ENCODE results near the gene ZMIZ1. TPM values are rescaled to one million over a fixed set of nuclear protein-coding genes. Genes with fewer than 3 reads are reported as not detected.

Gene ZMIZ1
- total RNA-seq, 6 experiments from 2014 or later, result 38.6 to 60.3 (median 51.2) TPM

DNA sequence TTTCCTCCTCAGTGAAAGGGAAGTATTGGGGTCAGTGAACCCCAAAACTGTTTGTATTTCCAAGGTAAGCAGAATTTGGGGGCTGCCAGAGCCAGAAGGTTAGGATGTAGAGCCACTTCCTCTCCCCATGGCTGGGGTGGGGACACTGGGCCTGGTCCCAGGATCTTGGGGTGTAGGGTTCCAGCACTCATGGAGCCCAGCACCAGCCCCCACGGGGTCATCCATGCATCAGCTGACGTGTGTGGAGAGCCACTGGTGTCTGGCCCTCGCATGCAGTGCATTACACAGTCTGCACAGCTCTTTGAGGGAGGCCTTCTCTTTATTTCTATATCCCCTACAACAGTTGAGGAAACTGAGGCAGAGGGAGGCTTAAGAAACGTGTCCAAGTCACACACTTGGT is 91.4 kb downstream of the ZMIZ1 start:
- Mint-ChIP-seq H3K27me3 (ENCODE audit: insufficient read depth) (peaks cover 9% of the 10 kb centered on the region), H3K36me3 (ENCODE audit: low read depth) (peaks cover 13% of the 10 kb centered on the region; the same call in 1 of the 2 replicates), H3K27ac (peak overlapping the region; percentile 97), H3K4me1 (ENCODE audit: low read depth) (peaks cover 91% of the 10 kb centered on the region), H3K4me3 (peak overlapping the region; percentile 60), H3K9me3 (no peaks in the 10 kb centered on the region)
- TF ChIP-seq, protein P1, sequence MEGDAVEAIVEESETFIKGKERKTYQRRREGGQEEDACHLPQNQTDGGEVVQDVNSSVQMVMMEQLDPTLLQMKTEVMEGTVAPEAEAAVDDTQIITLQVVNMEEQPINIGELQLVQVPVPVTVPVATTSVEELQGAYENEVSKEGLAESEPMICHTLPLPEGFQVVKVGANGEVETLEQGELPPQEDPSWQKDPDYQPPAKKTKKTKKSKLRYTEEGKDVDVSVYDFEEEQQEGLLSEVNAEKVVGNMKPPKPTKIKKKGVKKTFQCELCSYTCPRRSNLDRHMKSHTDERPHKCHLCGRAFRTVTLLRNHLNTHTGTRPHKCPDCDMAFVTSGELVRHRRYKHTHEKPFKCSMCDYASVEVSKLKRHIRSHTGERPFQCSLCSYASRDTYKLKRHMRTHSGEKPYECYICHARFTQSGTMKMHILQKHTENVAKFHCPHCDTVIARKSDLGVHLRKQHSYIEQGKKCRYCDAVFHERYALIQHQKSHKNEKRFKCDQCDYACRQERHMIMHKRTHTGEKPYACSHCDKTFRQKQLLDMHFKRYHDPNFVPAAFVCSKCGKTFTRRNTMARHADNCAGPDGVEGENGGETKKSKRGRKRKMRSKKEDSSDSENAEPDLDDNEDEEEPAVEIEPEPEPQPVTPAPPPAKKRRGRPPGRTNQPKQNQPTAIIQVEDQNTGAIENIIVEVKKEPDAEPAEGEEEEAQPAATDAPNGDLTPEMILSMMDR (IDR thresholded peaks at IDR 0.05), result no peak
- no peak for DNase-seq

DNA sequence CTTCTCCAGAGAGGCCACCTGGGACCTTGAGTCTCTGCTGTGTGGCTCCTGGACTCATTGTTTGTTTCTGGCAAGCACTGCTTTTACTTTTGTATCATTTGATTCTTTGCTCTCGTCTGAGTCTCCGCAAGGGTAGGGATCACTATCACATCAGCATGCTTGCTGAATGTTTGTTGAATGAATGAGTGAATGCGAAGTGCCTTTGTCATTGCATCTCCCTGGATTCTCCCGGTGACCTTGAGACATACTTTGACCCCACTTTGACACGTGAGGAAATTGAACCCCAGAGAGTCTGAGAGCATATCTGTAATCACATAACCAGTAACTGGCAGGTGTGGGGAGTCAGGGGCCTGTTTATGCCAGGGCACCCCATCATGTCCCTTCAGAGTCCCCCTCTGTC is 92.8 kb downstream of the ZMIZ1 start:
- Mint-ChIP-seq H3K36me3 (ENCODE audit: low read depth) (peaks cover 13% of the 10 kb centered on the region; the same call in 1 of the 2 replicates), H3K27me3 (ENCODE audit: insufficient read depth) (peaks cover 9% of the 10 kb centered on the region), H3K9me3 (no peaks in the 10 kb centered on the region), H3K4me3 (no peak overlapping the region; the same call in 1 of the 2 replicates), H3K27ac (peak overlapping the region; percentile 97), H3K4me1 (ENCODE audit: low read depth) (peaks cover 78% of the 10 kb centered on the region)
- DNase-seq, result no peak
- TF ChIP-seq, protein P1 (IDR thresholded peaks at IDR 0.05), result no peak

DNA sequence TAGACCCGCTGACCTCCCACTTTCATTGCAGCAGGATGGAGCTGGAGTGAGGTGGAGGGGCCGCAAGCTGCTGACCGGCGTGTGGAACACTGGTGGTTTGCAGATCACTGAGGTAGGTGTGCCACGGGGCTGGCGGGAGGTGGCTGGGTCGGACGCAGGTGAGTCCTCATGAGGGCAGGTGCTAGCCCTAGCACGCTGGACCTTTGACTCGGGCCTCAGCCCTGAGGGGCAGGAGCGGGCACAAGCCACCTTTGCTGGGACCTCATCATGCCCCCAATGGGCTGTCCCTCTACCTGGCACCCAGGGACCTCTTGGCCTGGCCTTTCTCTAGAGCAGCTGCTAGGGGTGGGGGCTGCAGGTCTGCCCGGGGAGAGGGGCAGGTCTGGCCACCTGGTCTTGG is 93.3 kb downstream of the ZMIZ1 start:
- peaks cover 73% of the 10 kb centered on the region for H3K4me1 Mint-ChIP-seq (ENCODE audit: low read depth)
- H3K36me3 Mint-ChIP-seq (ENCODE audit: low read depth), result peaks cover 15% of the 10 kb centered on the region; the same call in 1 of the 2 replicates
- no peaks in the 10 kb centered on the region for H3K9me3 Mint-ChIP-seq
- DNase-seq, result no peak
- peak overlapping the region; percentile 76 for H3K27ac Mint-ChIP-seq
- TF ChIP-seq, protein P1 (IDR thresholded peaks at IDR 0.05), result no peak
- H3K27me3 Mint-ChIP-seq (ENCODE audit: insufficient read depth), result peaks cover 9% of the 10 kb centered on the region
- no peak overlapping the region for H3K4me3 Mint-ChIP-seq

DNA sequence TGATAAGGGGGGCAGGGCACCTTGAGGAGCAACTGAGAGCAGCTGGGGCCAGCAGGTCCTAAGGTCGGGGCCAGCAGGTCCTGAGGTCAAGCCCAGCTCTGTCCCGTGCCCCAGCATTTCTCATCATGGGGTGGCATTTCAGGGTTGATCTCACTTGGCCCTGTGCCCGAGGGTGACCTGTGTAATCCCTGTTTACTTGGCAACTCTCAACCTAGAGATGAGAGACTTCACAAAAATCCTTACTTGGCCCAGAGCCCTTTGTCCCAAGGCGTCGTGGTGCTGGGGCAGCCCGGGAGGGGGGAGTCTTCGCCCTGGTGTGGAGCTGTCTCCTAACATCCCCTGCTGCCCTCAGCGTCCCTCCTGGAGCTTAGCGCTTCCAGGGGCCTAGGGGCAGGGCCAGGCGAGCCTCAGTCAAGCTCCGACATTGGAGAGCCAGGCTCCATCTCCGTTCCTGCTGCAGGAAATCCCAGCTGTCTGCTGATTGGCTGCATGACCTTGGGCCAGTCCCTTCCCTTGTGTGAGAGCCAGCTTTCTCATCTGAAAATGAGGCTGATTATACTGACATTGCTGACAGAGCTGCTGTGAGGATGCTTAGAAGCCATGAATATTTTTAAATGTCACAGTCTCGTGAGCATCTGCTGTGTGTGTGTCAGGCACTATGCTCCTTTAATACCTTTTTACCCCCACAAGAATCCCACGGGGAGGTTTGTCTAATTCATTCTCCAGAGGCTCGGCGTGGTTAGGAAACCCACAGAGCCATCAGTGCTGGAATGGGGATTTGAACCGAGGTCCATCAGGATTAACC is 94.3 kb downstream of the ZMIZ1 start:
- Mint-ChIP-seq H3K27me3 (ENCODE audit: insufficient read depth) (peaks cover 5% of the 10 kb centered on the region), H3K4me3 (no peak overlapping the region), H3K9me3 (no peaks in the 10 kb centered on the region), H3K36me3 (ENCODE audit: low read depth) (peaks cover 18% of the 10 kb centered on the region; the same call in 1 of the 2 replicates), H3K27ac (peak overlapping the region; percentile 76), H3K4me1 (ENCODE audit: low read depth) (peaks cover 63% of the 10 kb centered on the region)
- TF ChIP-seq, protein P1 (IDR thresholded peaks at IDR 0.05), result no peak
- peak; percentile 73 for DNase-seq

DNA sequence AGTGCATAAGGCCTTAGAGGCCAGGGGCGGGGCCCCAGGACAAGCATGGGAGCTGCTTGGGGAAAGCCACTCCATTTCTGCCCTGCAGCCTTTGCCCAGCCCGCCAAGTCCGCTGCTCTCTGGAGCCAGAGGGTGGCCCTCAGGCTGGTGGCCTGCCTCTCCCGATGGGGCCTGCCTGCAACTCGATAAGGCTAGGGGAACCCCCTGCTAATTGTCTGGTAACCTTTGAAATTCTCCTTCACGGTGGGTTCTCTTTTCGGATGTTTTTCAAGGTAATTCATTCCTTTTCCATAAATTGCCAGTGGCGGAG is 94.9 kb downstream of the ZMIZ1 start:
- TF ChIP-seq, protein P1 (IDR thresholded peaks at IDR 0.05), result no peak
- peak overlapping the region; percentile 76 for H3K27ac Mint-ChIP-seq
- peaks cover 57% of the 10 kb centered on the region for H3K4me1 Mint-ChIP-seq (ENCODE audit: low read depth)
- no peaks in the 10 kb centered on the region for H3K9me3 Mint-ChIP-seq
- peaks cover 18% of the 10 kb centered on the region; the same call in 1 of the 2 replicates for H3K36me3 Mint-ChIP-seq (ENCODE audit: low read depth)
- peaks cover 4% of the 10 kb centered on the region for H3K27me3 Mint-ChIP-seq (ENCODE audit: insufficient read depth)
- no peak overlapping the region for H3K4me3 Mint-ChIP-seq
- no peak for DNase-seq

All from HFFc6 (cell line).